Heart right ventricle (tissue), 16 donors: ENCODE measurements around the gene PCBD2. TPM values are rescaled to one million over a fixed set of nuclear protein-coding genes. Genes with fewer than 3 reads are reported as not detected.

Source experiments
- ATAC-seq, 8 donors: fragments of 200-7000 bp; cut with Tn5 transposase; one replicate each; pipeline ENCODE4 v1.9.1; 2020; ENCODE audit warnings: mild to moderate bottlenecking in 8 of 8, moderate library complexity in 8 of 8, moderate number of reproducible peaks in 1 of 8
- DNase-seq, 2 donors: peaks; one replicate each; pipeline ENCODE4 v3.0.0-alpha.2; 2020
- H3K27ac ChIP-seq, 10 donors: fragments of 200-600 bp; sonication (generic) in 2 of 10; one replicate each; pipeline versions ENCODE4 v1.5.0 to v1.8.0; 2020 to 2022; ENCODE audit warnings: mild to moderate bottlenecking in 3 of 10
- H3K27me3 ChIP-seq, 7 donors: fragments of 200-600 bp; one replicate each; pipeline ENCODE4 v1.8.0; 2021 to 2022; ENCODE audit warnings: mild to moderate bottlenecking in 2 of 7
- H3K36me3 ChIP-seq, 9 donors: fragments of 200-600 bp; sonication (generic) in 1 of 9; one replicate each; pipeline versions ENCODE4 v1.5.0 to v1.8.0; 2020 to 2022; ENCODE audit warnings: mild to moderate bottlenecking in 2 of 9
- H3K4me1 ChIP-seq, 9 donors: fragments of 200-600 bp; sonication (generic) in 1 of 9; one replicate each; pipeline versions ENCODE4 v1.5.0 to v1.8.0; 2020 to 2022; ENCODE audit warnings: mild to moderate bottlenecking in 4 of 9
- H3K4me3 ChIP-seq, 10 donors: fragments of 200-600 bp; sonication (generic) in 2 of 10; one replicate each; pipeline versions ENCODE4 v1.5.0 to v1.8.0; 2020 to 2022; ENCODE audit warnings: mild to moderate bottlenecking in 7 of 10, moderate library complexity in 2 of 10
- H3K9me3 ChIP-seq, 11 donors: fragments of 200-600 bp in 10 of 11; sonication (generic) in 2 of 11; one replicate each; pipeline versions ENCODE4 v1.5.0 to v1.8.0; 2013 to 2022; ENCODE audit warnings: mild to moderate bottlenecking in 2 of 11, control low read depth in 1 of 11, moderate library complexity in 1 of 11
- CTCF ChIP-seq, 9 donors: fragments of 200-600 bp; sonication (generic) in 2 of 9; IDR thresholded peaks; one replicate each; pipeline versions ENCODE4 v1.5.0 to v1.8.0; 2021 to 2022; ENCODE audit warnings: antibody characterized with exemption in 9 of 9, mild to moderate bottlenecking in 5 of 9, moderate library complexity in 1 of 9
- WGBS, 2 donors: extraction: QIAGEN DNeasy Blood & Tissue Kit; methylation state at CpG; one replicate each; pipeline ENCODE4 v1.1.7; 2013; ENCODE audit warnings: inconsistent platforms in 1 of 2; 5-methylcytosine and 5-hydroxymethylcytosine counted together
- intact Hi-C, 10 donors: fragments of 100-400 bp; cut with DNase I; formaldehyde crosslinking; loops; one replicate each; pipeline versions ENCODE4 v1.11.1 to v1.14.2; 2022
- polyA plus RNA-seq, 2 donors: library from polyadenylated mRNA; stranded (reverse); fragments of 200-250 nt; gene quantifications; one replicate each; pipeline ENCODE4 v1.2.3, GENCODE V29; 2013
- total RNA-seq, 10 donors: library from RNA; stranded (reverse); fragmentation: NEBNext Ultra II Directional in 3 of 10; extraction: Animal tissue kit (Norgen Biotek cat#: 25700) in 3 of 10; gene quantifications; one replicate each; pipeline versions ENCODE4 v1.2.1 to v1.2.4, GENCODE V29; 2021 to 2023
- donor health status: Arrhythmogenic right ventricular cardiomyopathy.
- donor health status: ischemic (EF 13 %, LVEDD 7.1; RV severe dilation, severe dysfunction).
- donor health status: healthy with polysubstance abuse.
- donor health status: DM: no; HTN: yes; CAD: no.
- donor health status: DM: no; HTN: no; CAD: no.
- donor health status: ischemic (EF 25% LVEDD 6.9; RV normal size, moderate dysfunction).
- donor health status: ischemic (EF 25% LVEDD 5.7; RV mildly dilated, moderate dysfunction).
- donor health status: healthy.
- donor health status: DM: yes; HTN: yes; CAD: no.
- donor health status: Ischemic cardiomyopathy.
- donor health status: ischemic (EF 35%, LVEDD 5.7; RV mildly dilated, moderate dysfunction).
- donor health status: nonischemic (EF 11% LVEDD 7.7; RV severe dilation, severe dysfunction).
- donor health status: DM: yes; HTN: yes; CAD: no.
- donor health status: PGD.
- donor health status: ischemic (EF 29% LVEDD 5.4; RV normal size, mild dysfunction).
- donor health status: nonischemic (EF 23%, LVEDD 6.1; RV moderate dilation, normal function).

The PCBD2 gene
- total and polyA plus RNA-seq, 12 donors = 6.9 to 36.4 (median 24.5) TPM

GRCh38 chr5:134893748-134894505 is 11.0 kb upstream of the PCBD2 start:
- no peaks in the 10 kb centered on the region for H3K27me3 ChIP-seq
- H3K4me3 ChIP-seq = no peak overlapping the region
- H3K4me1 ChIP-seq = no peaks in the 10 kb centered on the region
- no peak for TF ChIP-seq CTCF (IDR thresholded peaks at IDR 0.05)
- DNase-seq (no peak), ATAC-seq (no peak)
- 93 to 96% methylated on average over 7 of the region's 7 CpGs for WGBS, 2 donors
- H3K9me3 ChIP-seq = no peaks in the 10 kb centered on the region
- H3K36me3 ChIP-seq = peaks cover 0 to 87% (median 9%) of the 10 kb centered on the region in 9 donors
- intact Hi-C loops = no loop called here
- no peak overlapping the region for H3K27ac ChIP-seq

DNA sequence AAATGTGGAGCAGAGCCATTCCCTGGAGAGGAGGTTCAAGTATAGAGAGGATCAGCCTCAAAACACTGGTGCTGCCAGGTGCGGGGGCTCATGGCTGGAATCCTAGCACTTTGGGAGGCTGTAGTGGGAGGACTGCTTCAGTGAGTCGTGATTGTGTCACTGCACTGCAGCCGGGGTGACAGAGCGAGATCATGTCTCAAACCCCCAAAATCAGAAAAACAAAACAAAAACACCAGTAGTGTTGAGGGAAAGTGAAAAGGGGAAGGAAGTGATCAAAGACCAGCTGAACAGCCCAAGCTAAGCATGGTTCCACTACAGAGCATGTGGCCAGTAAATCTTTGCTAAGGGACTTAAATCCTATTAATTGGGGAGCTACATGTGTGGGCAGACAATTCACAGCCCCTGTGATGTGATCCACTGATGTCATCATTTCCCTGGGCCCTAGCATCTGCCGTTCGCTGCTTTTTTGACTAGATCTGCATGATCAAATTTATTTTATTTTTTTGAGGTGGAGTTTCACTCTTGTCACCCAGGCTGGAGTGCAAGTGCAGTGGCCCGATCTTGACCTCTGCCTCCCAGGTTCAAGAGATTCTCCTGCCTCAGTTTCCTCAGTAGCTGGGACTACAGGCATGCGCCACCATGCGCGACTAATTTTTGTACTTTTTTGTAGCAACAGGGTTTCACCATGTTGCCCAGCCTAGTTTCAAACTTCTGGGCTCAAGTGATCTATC is 2.7 kb upstream of the PCBD2 start:
- Histone ChIP-seq H3K4me1 (peaks cover 0 to 26% (median 6%) of the 10 kb centered on the region in 9 donors), H3K36me3 (peaks cover 0 to 57% (median 6%) of the 10 kb centered on the region in 9 donors), H3K9me3 (no peaks in the 10 kb centered on the region), H3K27me3 (no peaks in the 10 kb centered on the region), H3K27ac (peak overlapping the region in 1 of 10 donors; percentile 73), H3K4me3 (no peak overlapping the region)
- DNase-seq (no peak), ATAC-seq (no peak)
- TF ChIP-seq CTCF (IDR thresholded peaks at IDR 0.05) = no peak
- intact Hi-C loops = loop anchor here in 4 of 10 donors (5.0 to 10.0 kb wide), 4 partner anchors 55 to 167 kb away; partner anchors contain the start of genes C5orf24 (in 4 of the 4) and CAMLG (in 2 of the 4)
- WGBS, 2 donors = 83 to 86% methylated on average over 10 of the region's 10 CpGs

DNA sequence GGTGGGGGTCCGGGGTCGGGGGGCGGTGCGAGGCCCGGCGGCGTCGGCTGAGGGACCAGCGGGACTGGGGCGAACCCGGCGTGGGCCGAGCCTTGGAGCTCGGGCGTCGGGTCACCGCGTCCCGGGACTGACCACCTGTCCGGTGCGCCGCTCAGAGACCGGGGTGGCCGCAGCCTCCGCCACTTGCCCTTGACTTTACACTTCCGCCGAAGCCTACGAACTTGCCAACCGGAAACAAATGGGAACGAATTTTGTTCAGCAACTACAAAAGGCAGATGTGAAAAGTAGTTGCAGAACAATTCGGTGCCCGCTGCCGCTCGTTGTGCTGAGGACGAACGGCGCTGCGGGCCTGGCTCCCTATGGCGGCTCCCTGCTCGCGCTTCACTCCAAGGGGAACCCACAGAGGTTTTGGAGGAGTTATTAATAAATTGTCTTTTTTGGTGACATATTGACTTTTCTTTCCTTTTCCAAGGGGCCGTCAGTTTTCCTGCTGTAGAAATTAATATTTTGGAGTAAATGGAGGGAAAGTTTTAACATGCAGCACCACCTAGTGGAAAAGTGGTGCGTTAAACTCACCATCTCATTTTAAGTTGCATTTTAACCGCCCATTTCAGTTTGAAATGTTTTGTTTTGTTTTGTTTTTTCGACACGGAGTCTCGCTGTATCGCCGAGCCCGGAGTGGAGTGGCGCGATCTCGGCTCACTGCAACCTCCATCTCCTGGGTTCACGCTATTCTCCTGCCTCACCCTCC is 490 bp downstream of the PCBD2 start:
- WGBS, 2 donors = 0% methylated on average over 50 to 54 of the region's 54 CpGs
- ATAC-seq (peak; percentile 12 to 76 (median 58)), DNase-seq (peak in 1 of 2 donors; percentile 57)
- peaks cover 0 to 26% (median 6%) of the 10 kb centered on the region in 9 donors for H3K4me1 ChIP-seq
- H3K36me3 ChIP-seq = peaks cover 0 to 36% (median under 1%) of the 10 kb centered on the region in 9 donors
- H3K27ac ChIP-seq = peak overlapping the region; percentile 97 to 100 (median 100)
- peak overlapping the region; percentile 43 to 93 (median 74) for H3K4me3 ChIP-seq
- peak; percentile 61 to 83 (median 76) for TF ChIP-seq CTCF (IDR thresholded peaks at IDR 0.05)
- intact Hi-C loops = loop anchor here in 7 of 10 donors (1.0 to 10.0 kb wide), 8 partner anchors 31 to 171 kb away; partner anchors contain the start of genes CAMLG (in 4 of the 7), TXNDC15 (in 3 of the 7) and C5orf24 (in 2 of the 7)
- no peaks in the 10 kb centered on the region for H3K27me3 ChIP-seq
- H3K9me3 ChIP-seq = no peaks in the 10 kb centered on the region
